ENCODE results near the gene PEAK3.

- TF ChIP-seq POU2F2 (IDR thresholded peaks at IDR 0.05; ENCODE audit: low read depth, low read length): no peak
- no peak for TF ChIP-seq POLR2AphosphoS5 (IDR thresholded peaks at IDR 0.05; ENCODE audit: low read depth, low read length)
- TF ChIP-seq POLR2A (IDR thresholded peaks at IDR 0.05; ENCODE audit: low read depth, low read length): no peak; the same call in 1 of the 2 replicates
These were observed 18.6 kb upstream of the PEAK3 start for GRCh38 chr19:2300533-2300932.

Data from GM12891 (cell line).